HG03025 (cell line): ENCODE data around the gene ARPC4.
"Not testable (repeated sequence)": the region's sequence is repeated elsewhere in the genome, so short reads cannot be mapped to it uniquely, and the experiment has no call there.

Source experiments
- ATAC-seq: cut with Tn5 transposase; IDR thresholded peaks from one replicate; pipeline ENCODE4 v1.9.1; 2021; ENCODE audit warnings: mild to moderate bottlenecking, moderate library complexity; ENCODE audit not compliant: unreplicated experiment, low FRiP score

ARPC4 gene

DNA sequence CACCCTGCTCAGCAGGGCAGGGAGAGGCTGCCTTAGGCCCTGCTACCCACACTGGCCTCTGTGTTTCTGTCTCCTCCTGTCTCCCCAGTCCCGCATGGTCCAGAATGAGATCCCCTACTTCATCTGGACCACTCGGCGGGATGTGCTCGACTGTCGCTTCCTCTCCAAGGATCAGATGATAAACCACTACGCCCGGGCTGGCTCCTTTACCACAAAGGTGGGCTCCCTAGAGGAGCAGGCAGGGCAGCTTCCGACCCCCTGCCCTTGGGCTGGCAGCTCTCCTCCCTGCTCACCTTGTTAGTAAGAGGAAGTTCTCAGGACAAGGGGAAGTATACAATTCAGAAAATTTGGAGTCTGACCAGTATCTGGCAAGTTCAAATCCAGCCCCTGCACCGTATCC is 23.1 kb downstream of the ARPC4 start:
- ATAC-seq = no peak

DNA sequence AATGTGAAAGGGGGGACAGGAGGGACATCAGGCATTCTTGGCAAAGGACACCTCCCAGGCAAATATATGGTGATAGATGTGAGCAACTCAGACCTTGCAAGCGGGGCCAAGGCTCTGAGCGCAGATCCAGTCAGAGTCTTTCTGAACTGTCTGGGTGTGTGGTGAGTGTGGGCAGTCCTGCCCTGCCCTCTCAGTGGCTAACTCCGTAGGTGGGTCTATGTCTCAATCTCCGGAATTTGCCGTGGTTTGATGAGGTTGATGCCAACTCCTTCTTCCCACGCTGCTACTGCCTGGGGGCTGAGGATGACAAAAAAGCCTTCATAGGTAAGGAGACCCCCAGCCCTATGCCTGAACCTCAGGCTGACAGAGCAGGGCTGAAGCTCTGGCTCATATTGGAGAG is 24.6 kb downstream of the ARPC4 start:
- no peak for ATAC-seq

DNA sequence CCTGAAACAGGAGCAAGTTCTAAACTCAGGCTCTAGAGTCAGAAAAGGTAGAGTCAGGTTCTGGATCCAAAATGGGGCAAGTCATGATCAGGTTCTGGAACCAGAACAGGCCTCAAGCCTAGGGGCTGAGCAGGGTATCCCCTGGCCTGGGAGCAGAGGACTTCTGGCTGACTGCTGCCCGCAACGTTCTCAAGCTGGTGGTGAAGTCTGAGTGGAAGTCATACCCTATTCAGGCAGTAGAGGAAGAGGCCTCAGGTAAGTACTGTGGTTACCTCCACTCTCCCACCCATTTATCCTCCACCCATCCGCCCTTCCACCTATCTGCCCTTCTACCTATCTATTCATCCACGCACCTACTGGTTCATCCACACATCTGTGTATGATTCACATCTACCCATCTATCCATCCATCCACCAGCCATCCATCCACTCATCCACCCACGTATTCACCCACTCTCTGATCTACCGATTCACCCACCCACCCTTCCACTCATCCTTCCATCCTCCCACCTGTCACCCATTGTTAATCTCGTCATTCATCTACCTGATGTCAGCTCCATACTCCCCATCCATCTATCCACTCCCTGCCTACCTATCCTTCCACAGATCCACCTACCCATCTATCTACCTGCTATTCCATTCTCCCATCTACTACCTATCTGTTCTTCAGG is 25.9 kb downstream of the ARPC4 start:
- ATAC-seq = no peak

DNA sequence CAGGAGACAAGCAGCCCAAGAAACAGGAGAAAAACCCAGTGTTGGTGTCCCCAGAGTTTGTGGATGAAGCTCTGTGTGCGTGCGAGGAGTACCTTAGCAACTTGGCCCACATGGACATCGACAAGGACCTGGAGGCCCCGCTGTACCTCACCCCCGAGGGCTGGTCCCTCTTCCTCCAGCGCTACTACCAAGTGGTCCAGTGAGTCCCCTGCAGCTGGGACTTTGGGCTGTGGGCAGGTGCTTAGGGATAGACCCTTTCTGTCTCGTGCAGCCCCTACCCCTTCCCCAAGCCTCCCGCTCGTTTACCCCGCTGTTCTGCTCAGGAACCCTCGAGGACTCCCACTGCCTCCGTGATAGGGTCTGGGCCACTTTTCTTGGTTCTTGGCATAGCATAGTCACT is 27.7 kb downstream of the ARPC4 start:
- ATAC-seq = no peak

DNA sequence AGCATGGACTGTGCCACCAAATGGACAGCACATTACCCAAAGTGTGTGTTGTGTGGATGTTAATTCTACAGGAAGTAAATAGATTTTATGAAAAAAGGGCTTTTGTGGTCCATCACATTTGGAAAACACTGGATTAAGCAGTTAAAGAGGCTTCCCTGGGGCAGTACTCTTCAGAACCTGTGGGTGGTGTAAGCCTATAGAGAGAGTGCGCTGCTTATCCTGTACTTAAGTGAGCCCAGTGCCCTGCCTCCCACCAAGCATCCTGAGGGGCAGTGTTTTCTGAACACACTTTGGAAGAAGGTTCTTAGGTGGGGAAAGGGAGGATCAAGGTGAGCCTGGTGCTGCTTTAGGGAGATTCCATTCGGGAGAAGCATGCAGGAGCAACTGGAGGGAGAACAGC is 28.1 kb downstream of the ARPC4 start:
- ATAC-seq = no peak

DNA sequence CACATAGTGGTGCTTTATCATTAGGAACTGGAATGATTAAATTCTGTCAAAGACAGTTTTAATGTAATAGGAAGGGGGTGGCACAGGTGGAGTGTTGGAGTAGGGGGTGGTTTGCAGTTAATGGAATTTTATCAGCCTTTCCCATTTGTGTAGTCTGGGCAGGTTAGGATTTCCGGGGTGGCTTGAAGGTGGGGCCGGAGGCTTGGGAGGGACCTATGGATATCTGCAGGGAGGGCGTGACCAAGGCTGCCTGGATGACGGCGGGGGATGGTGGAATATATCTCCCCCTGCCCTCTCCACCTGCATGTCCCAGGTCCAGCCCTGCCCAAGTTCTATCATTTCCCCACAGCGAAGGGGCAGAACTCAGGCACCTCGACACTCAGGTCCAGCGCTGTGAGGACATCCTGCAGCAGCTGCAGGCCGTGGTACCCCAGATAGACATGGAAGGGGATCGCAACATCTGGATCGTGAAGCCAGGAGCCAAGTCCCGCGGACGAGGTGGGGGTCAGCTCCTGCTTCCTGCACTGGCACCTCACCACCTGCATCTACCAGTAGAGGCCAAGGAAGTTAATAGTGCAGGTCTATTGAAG is 32.7 kb downstream of the ARPC4 start:
- ATAC-seq = no peak

DNA sequence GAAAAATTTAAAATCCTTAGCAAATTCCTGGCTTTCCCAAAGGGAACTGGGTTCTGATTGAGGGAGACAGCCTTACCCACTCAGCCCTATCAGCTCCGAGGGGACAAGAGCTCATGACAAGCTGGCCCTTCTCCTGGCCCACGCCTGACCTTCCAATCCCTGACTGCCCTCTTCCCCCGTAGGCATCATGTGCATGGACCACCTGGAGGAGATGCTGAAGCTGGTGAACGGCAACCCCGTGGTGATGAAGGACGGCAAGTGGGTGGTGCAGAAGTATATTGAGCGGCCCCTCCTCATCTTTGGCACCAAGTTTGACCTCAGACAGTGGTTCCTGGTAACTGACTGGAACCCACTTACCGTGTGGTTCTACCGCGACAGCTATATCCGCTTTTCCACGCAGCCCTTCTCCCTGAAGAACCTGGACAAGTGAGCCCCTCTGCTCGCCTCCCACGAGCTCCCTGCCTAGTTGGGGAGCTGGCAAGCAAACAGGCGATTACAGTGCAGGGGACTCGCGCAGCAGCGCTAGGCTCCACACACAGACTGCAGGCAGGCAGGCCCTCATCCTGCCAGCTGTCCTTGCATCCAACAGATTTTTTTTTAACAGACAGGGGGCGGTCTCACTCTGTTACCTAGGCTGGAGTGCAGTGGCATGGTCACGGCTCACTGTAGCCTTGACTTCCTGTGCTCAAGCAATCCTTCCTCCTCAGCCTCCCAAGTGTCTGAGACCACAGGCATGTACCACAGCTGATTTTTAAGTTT is 34.1 kb downstream of the ARPC4 start:
- ATAC-seq = no peak

DNA sequence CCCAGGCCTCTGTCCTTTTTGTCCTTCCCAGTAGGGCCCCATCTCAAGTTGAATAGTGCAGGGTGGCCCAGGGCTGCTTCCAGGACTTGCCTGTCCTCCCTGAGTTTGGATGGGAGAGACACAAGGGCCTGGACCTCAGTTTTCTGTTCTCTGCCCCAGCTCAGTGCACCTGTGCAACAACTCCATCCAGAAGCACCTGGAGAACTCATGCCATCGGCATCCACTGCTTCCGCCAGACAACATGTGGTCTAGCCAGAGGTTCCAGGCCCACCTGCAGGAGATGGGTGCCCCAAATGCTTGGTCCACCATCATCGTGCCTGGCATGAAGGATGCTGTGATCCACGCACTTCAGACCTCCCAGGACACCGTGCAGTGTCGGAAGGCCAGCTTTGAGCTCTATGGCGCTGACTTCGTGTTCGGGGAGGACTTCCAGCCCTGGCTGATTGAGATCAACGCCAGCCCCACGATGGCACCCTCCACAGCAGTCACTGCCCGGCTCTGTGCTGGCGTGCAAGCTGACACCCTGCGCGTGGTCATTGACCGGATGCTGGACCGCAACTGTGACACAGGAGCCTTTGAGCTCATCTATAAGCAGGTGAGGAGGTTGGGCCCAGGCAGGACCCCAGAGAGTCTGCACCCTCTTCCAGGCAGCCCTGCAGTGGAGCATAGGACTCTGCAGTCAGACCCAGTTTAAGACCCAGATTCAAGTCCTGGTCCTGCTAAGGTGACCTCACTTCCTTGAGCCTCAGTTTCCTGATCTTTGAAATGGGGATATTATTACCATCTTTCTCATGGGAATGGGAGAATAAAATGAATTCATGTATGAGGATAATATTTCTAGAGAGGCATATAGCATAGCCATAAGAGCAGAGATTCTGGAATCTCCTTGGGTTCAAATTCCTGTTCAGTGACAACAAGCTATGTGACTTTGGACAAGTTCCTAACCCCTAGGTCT is 36.2 kb downstream of the ARPC4 start:
- no peak for ATAC-seq

DNA sequence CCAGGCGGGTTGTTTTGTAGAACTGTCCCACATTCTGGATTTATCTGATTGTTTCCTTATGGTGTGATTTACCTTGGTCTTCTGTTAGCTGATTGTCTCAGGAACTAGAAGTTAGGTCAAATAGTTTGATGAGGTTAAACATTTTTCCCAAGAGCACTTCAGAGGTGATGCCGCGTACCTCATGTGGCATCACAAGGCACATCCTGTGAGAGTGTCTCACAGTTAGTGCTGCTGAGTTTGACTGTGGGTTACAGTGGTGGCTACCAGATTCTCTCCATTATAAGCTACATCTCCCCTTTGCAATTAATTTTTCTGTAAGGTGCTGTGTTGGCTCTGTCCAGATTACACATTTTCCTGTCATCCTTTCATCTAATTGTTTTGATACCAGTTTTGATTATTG is 38.4 kb downstream of the ARPC4 start:
- ATAC-seq = no peak

DNA sequence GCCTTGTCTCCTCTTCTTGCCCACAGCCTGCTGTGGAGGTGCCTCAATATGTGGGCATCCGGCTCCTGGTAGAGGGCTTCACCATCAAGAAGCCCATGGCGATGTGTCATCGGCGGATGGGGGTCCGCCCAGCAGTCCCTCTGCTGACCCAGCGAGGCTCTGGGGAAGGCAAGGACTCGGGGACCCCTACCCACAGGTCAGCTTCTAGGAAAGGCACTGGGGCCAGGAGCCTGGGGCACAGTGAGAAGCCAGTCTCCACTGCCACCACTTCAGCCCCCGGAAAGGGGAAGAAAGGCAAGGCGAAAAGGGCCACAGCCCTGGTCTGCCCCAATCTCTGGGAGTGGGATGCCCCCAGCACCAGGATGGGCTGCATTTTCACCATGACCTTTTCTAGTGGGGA is 40.2 kb downstream of the ARPC4 start:
- no peak for ATAC-seq

DNA sequence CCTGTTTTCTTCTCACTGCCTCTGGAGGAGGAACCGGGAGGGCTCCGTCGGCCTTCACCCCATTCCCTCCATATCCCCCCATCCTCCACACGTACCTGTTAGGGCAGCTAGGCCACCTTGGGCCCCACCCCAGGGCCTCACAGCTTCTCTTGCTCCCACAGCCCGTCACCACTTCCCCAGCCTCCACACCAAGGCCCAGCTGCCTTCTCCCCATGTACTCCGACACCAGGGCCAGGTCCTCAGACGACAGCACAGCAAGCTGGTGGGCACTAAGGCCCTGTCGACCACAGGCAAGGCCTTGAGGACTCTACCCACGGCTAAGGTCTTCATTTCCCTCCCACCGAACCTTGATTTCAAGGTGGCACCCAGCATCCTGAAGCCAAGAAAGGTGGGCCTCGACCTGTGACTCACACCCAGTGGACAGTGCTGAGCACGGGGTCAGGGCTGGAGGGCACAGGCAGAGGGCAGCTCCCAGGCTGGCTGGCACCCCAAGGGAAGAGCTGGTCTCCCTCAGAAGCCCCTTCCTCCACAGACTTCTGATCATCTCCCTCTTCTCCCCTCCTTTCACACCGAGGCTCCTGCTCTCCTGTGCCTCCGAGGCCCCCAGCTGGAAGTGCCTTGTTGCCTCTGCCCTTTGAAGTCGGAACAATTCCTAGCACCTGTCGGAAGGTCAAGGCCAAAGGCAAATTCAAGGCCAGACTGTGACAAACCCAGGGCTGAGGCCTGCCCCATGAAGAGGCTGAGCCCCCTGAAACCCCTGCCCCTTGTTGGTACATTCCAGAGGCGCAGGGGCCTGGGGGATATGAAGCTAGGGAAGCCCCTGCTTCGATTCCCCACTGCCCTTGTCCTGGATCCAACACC is 41.9 kb downstream of the ARPC4 start:
- no peak for ATAC-seq

DNA sequence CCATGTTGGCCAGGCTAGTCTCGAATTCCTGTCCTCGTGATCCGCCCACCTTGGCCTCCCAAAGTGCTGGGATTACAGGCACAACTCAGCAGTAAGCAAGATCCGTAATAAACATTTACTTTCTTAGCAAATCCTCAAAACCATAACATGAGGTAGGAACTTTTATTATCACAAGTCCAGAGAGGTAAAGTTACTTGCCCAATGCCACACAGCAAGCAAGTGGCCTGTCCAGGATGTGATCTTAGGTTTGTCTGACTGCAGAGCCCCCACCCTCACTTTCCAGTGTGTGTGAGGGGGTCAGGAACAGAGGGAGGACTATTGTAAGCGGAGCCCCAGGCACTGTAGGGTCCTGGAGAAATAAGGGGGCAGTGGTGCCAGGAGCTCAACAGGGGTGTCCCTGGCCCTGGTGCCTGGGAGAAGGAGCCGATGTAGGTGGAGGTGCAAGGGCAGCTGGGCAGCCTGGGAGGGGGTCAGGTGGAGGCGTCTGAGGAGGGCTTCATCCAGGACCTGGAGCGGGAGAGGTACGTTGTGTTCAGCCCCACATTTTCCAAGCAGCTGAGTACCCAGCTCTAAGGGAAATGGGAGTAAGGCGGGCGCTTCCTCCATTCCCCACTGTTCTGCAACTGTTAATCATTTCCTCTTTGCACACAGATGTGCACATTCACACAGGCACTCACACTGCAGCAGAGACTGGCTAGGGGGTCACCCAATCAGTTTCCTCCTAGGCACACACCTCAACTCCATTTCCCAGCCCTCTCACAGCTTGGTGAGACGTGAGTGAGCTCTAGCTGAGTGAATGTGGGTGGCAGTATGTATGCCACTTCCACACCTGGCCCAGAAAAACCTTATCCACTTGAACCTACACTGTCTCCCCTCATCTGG is 45.1 kb downstream of the ARPC4 start:
- no peak for ATAC-seq

DNA sequence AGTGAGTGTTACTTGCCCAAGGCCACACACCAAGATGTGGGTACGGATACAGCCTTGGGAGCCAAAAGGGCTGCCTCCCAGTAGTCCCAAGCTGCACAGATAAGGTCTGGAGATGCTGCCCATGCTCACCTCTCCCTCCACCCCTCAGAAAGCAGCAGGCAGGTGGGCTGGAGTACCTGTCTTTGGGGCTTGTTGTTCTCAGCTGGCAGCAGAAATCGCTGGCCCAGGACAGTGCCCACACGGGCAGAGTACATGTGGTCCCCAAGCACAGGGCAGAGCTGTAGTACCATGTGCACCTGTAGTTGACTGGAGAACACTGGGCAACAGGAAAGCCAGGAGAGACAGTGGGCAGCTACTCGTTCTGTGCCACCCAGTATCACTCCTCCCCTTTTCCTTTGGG is 46.0 kb downstream of the ARPC4 start:
- ATAC-seq = no peak

DNA sequence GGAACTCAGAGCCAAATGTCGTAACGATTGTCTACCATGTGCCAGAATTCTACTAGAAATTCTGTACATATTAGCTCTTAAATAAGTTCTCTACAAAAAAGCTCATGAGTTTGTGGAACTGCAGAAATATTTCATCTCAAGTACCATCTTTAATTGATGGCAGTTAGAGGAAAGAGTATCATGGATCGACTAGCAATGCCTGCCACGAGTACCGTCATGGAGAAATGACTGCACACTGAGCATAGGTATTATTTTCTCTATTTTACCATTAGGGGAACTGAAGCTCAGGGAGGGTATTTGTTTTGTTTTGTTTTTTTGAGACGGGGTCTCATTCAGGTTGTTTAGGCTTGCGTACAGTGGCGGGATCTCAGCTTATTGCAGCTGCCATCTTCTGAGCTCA is 48.1 kb downstream of the ARPC4 start:
- no peak for ATAC-seq

DNA sequence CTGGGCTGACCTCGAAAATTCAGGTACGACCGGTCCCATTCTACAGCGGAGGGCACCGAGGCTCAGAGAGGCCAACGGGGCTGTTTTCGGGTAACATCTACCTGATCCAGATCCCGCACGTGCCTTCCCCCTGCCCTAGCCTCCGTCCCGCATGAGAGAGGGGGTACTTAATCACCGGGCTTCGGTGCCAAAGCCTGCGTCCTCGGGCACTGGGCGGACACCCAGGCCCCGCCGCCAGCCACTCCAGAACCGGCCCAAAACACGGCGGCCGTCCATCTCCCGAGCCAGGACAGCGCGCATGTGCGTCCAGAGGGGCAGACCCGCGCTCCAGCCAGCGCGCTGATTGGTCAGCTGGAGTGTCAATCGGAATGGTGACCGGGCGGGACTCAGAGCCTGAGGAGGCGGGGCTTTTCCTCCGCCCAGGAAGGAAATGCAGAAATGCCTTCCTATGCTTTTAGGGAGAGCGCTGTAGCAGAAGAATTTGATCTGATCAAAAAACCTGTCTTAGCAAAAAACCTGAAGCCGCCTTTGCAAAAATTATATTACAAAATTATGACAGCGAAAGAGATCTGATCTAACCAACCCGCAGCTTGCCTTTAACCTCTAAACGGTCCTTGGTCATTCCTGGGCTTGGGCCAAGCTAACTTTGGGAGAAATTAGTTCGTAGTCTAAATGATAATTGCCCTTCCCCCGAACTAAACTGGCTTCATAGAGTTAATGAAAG is 51.0 kb downstream of the ARPC4 start, which contains the start of gene RPUSD3:
TSS of gene RPUSD3 (minus strand) at position 294 of the 724 bp plus-strand sequence. CDS start at position 276, 18 bp downstream.
- peak; percentile 91 for ATAC-seq

DNA sequence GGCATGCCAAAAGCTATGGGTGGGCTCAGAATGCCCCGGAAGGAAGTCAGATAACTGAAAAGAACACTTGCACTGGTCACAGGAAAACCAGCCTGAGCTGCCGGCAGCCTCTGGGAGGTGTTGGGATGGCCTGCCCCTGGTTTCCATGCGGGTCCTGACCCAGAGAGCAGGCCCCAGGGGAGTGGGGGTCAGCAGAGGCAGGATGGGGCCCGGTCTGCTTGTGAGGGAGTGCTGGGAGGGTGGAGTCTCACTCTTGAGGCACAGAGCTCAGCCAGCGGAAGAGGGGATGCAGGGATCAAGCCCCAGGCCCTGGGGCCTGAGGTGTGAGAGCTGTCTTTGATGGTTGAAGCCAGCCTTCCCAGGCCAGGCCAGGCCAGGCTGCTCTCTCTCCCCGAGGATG is 53.3 kb downstream of the ARPC4 start:
- ATAC-seq = no peak

DNA sequence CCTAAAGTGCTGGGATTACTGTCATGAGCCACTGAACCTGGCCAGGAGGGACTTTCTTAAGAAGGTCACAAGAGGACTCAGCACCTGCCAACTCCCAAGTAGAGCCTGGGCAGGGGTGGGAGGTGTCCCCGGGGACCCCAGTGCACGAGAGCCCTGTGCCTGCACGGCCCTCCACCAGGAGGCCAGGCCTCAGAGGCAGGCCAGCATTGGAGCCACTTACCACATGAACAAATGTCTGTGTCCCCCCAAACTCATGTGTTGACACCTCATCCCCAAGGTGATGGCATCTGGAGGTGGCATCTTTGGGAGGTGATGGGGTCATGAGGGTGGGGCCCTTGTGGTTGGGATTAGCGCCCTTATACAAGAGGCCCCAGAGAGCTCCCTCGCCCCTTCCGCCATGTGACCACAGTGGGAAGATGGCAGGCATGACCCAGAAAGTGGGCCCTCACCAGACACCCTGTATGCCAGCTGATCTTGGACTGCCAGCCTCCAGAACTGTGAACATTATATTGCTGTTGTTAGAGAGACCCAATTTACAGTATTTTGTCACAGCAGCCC is 54.1 kb downstream of the ARPC4 start:
- no peak for ATAC-seq

DNA sequence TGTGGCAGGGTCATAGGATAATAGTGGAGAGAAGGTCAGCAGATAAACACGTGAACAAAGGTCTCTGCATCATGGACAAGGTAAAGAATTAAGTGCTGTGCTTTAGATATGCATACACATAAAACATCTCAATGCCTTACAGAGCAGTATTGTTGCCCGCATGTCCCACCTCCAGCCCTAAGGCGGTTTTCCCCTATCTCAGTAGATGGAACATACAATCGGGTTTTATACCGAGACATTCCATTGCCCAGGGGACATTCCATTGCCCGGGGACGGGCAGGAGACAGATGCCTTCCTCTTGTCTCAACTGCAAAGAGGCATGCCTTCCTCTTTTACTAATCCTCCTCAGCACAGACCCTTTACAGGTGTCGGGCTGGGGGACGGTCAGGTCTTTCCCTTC is 55.0 kb downstream of the ARPC4 start:
- ATAC-seq = not testable (repeated sequence)
